Panc1 (cell line): ENCODE results near the gene CHRM1. TPM values are rescaled to one million over a fixed set of nuclear protein-coding genes. Genes with fewer than 3 reads are reported as not detected.
A peak's percentile ranks its signal among the peaks of the same experiment; 100 is the strongest.

ENCODE experiments used
- ATAC-seq: fragments of 200-7000 bp; cut with Tn5 transposase; 2 replicates; pipeline ENCODE4 v1.9.1; 2020; ENCODE audit warnings: mild to moderate bottlenecking, moderate library complexity
- BruUV-seq: library from RNA; stranded (reverse); fragments of 400-500 nt; replicated peaks from 2 replicates; lab custom pipeline; 2021; lab: Mats Ljungman, UMichigan
- CTCF ChIA-PET: fragments of 300-600 bp; sonication (Branson Sonifier 250); formaldehyde crosslinking; loops from one replicate; lab custom pipeline; 2022; ENCODE audit warnings: antibody characterized with exemption; lab: Charles Lee
- POLR2A ChIA-PET: fragments of 300-600 bp; sonication (Branson Sonifier 250); formaldehyde crosslinking; loops from one replicate; lab custom pipeline; 2022; ENCODE audit warnings: antibody characterized with exemption; lab: Charles Lee
- DNase-seq: peaks from one replicate; pipeline ENCODE4 v3.0.0-alpha.2; 2010; ENCODE audit warnings: low read depth, low spot score
- H3K27ac ChIP-seq: 2 replicates; pipeline ENCODE4 v1.5.1; 2011; ENCODE audit warnings: mild to moderate bottlenecking, low read length, inconsistent platforms
- H3K27me3 ChIP-seq: fragments of 200-500 bp; sonication (Bioruptor generic); 2 replicates; pipeline ENCODE4 v1.6.0; 2014; ENCODE audit warnings: low read length, inconsistent platforms; ENCODE audit not compliant: control insufficient read depth, insufficient read depth
- H3K36me3 ChIP-seq: fragments of 200-500 bp; sonication (Bioruptor generic); 2 replicates; pipeline ENCODE4 v1.5.1; 2014; ENCODE audit warnings: inconsistent platforms, mild to moderate bottlenecking, low read length, moderate library complexity; ENCODE audit not compliant: control insufficient read depth, insufficient read depth
- H3K4me1 ChIP-seq: 2 replicates; pipeline ENCODE4 v1.5.1; 2011; ENCODE audit warnings: inconsistent platforms, mild to moderate bottlenecking, low read length, moderate library complexity; ENCODE audit not compliant: control insufficient read depth, insufficient read depth
- H3K4me3 ChIP-seq, 2 experiments: 2 replicates each; pipeline ENCODE4 v1.5.1; 2011 to 2012; ENCODE audit warnings: low read depth in 2 of 2, low read length in 2 of 2, mild to moderate bottlenecking in 2 of 2, inconsistent platforms in 1 of 2, moderate library complexity in 1 of 2
- H3K9me3 ChIP-seq: fragments of 200-500 bp; sonication (Bioruptor generic); 2 replicates; pipeline ENCODE4 v1.5.1; 2014; ENCODE audit warnings: low read depth, mild to moderate bottlenecking, inconsistent platforms, low read length, moderate library complexity; ENCODE audit not compliant: control insufficient read depth, insufficient read depth
- POLR2AphosphoS5 ChIP-seq: IDR thresholded peaks from 2 replicates; pipeline ENCODE4 v1.6.1; 2012; ENCODE audit warnings: mild to moderate bottlenecking, low read depth, low read length, moderate library complexity
- SIN3A ChIP-seq: IDR thresholded peaks from 2 replicates; pipeline ENCODE4 v1.6.1; 2012; ENCODE audit warnings: low read depth, mild to moderate bottlenecking, low read length, moderate library complexity, borderline replicate concordance; ENCODE audit not compliant: insufficient read depth
- TCF7L2 ChIP-seq: IDR thresholded peaks from 2 replicates; pipeline ENCODE4 v1.6.1; 2011; ENCODE audit warnings: mild to moderate bottlenecking, low read depth, low read length, inconsistent platforms
- in situ Hi-C: cut with HindIII; loops from 2 replicates; pipeline ENCODE4 v1.10.0; 2016; ENCODE audit warnings: low sequenced_read_pairs, low pct_unique_long_range_greater_than_20kb
- intact Hi-C: fragments of 100-400 bp; cut with micrococcal nuclease; formaldehyde crosslinking; loops from one replicate; pipeline ENCODE4 v1.10.0; 2022; ENCODE audit not compliant: unreplicated experiment
- total RNA-seq: library from RNA; stranded (reverse); gene quantifications from one replicate; pipeline ENCODE4 v1.2.1, GENCODE V29; 2021; ENCODE audit not compliant: unreplicated experiment
- TF ChIP-seq, protein P1 (sequence below): fragments of 450-650 bp; IDR thresholded peaks from 2 replicates; pipeline ENCODE4 v1.5.1; 2017; ENCODE audit warnings: mild to moderate bottlenecking
- TF ChIP-seq, protein P2 (sequence below), 2 experiments: IDR thresholded peaks; 2 replicates each; pipeline ENCODE4 v1.6.1; 2011 to 2012; ENCODE audit warnings: low read depth in 2 of 2, control low read depth in 1 of 2, low read length in 1 of 2, mild to moderate bottlenecking in 1 of 2, moderate library complexity in 1 of 2; ENCODE audit not compliant: insufficient read depth in 1 of 2

CHRM1 gene
- total RNA-seq, 1 experiment from 2014 or later, result not detected

DNA sequence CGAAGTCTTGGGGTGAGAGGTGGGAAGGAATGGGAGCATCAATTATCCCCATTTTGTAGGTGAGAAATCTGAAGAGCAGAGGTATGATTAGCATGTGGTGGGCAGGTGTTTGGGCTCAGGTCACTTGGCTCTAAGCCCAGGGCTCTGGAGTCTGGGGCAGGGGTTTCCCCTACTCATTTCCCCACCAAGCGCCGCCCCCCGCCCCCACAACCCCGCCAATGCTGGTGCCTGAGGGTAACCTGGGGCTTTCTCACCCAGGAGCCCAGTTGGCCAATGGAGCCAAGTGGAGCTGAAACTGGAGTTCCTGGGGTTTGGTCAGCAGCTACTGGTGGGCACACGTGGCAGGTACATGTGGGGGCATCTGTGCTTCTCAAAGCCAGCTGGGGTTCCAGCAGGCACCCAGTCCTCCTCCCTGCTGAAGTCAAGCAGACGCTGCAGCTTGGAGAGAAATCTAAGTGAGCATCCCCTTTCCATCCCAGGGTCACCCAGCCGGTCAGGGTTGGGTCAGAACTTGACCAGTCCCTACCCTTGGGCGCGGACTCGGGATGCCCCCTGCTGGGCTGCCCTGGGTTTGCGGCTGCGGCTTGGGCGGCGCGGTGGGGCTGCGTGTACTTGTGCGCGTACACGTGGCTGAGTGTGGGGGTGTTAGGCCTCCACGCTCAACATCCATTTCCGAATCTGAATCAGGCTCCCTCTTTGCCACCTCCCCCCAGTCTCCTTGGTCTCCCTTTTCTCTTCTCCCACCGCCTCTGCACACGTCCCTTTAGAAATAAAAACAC lies 1.7 kb upstream of the CHRM1 start:
- intact Hi-C loops, result no loop called here
- in situ Hi-C loops, result no loop called here
- ChIA-PET CTCF (interaction anchor here (0.7 kb wide), 2 partner anchors 25 to 182 kb away, joined by 5 to 8 read pairs; no protein-coding TSS in a partner anchor), POLR2A (interaction anchor here (0.5 kb wide), 1 partner anchor 1307 kb away, joined by 6 read pairs; the partner anchor contains the start of gene DNAJC4)
- no TSS peak for BruUV-seq
- peaks cover 7% of the 10 kb centered on the region; the same call in 1 of the 2 replicates for H3K4me1 ChIP-seq
- H3K36me3 ChIP-seq, result no peaks in the 10 kb centered on the region
- 0 out of 2 replicates have a peak, but pooled peaks cover 2% of the 10 kb centered on the region for H3K27me3 ChIP-seq
- no peaks in the 10 kb centered on the region for H3K9me3 ChIP-seq
- H3K4me3 ChIP-seq, result no peak overlapping the region
- DNase-seq (no peak), ATAC-seq (no peak)
- H3K27ac ChIP-seq, result no peak overlapping the region
- TF ChIP-seq TCF7L2 (no peak), SIN3A (no peak), POLR2AphosphoS5 (no peak)
- TF ChIP-seq, protein P1, sequence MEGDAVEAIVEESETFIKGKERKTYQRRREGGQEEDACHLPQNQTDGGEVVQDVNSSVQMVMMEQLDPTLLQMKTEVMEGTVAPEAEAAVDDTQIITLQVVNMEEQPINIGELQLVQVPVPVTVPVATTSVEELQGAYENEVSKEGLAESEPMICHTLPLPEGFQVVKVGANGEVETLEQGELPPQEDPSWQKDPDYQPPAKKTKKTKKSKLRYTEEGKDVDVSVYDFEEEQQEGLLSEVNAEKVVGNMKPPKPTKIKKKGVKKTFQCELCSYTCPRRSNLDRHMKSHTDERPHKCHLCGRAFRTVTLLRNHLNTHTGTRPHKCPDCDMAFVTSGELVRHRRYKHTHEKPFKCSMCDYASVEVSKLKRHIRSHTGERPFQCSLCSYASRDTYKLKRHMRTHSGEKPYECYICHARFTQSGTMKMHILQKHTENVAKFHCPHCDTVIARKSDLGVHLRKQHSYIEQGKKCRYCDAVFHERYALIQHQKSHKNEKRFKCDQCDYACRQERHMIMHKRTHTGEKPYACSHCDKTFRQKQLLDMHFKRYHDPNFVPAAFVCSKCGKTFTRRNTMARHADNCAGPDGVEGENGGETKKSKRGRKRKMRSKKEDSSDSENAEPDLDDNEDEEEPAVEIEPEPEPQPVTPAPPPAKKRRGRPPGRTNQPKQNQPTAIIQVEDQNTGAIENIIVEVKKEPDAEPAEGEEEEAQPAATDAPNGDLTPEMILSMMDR, result no peak; the same call in 1 of the 2 replicates
- TF ChIP-seq, protein P2, sequence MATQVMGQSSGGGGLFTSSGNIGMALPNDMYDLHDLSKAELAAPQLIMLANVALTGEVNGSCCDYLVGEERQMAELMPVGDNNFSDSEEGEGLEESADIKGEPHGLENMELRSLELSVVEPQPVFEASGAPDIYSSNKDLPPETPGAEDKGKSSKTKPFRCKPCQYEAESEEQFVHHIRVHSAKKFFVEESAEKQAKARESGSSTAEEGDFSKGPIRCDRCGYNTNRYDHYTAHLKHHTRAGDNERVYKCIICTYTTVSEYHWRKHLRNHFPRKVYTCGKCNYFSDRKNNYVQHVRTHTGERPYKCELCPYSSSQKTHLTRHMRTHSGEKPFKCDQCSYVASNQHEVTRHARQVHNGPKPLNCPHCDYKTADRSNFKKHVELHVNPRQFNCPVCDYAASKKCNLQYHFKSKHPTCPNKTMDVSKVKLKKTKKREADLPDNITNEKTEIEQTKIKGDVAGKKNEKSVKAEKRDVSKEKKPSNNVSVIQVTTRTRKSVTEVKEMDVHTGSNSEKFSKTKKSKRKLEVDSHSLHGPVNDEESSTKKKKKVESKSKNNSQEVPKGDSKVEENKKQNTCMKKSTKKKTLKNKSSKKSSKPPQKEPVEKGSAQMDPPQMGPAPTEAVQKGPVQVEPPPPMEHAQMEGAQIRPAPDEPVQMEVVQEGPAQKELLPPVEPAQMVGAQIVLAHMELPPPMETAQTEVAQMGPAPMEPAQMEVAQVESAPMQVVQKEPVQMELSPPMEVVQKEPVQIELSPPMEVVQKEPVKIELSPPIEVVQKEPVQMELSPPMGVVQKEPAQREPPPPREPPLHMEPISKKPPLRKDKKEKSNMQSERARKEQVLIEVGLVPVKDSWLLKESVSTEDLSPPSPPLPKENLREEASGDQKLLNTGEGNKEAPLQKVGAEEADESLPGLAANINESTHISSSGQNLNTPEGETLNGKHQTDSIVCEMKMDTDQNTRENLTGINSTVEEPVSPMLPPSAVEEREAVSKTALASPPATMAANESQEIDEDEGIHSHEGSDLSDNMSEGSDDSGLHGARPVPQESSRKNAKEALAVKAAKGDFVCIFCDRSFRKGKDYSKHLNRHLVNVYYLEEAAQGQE (IDR thresholded peaks at IDR 0.05; ENCODE audit: insufficient read depth in 1 of 2, low read depth in 2 of 2, low read length in 1 of 2), result no peak

DNA sequence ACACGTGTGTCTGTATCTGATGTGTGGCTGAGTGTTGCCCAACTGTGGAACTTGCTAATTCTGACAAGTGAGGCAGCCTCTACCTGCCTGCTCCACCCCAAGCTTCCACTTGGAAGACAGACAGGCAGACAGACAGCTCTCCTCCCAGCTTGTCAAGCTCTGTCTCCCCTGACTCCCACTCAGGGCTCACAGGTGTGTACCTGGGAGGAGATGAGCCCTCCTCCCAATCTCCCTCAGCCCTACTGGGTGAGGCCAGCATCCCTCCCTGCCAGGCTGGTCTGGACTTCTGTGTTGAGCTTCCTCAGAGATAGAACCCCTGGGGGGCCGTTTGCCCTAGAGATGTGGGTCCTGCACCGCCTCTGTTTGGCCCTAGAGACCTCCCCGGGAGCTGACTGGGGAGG lies 1.0 kb upstream of the CHRM1 start:
- CTCF ChIA-PET, result interaction anchor here (0.6 to 1.1 kb wide), 2 partner anchors 16 to 102 kb away, joined by 3 to 4 read pairs; no protein-coding TSS in a partner anchor
- intact Hi-C loops (no loop called here), in situ Hi-C loops (no loop called here)
- Histone ChIP-seq H3K4me3 (no peak overlapping the region), H3K27ac (no peak overlapping the region), H3K36me3 (no peaks in the 10 kb centered on the region), H3K4me1 (peaks cover 7% of the 10 kb centered on the region; the same call in 1 of the 2 replicates), H3K9me3 (no peaks in the 10 kb centered on the region), H3K27me3 (0 out of 2 replicates have a peak, but pooled peaks cover 2% of the 10 kb centered on the region)
- ATAC-seq (peak; percentile 29), DNase-seq (no peak)
- POLR2A ChIA-PET, result interaction anchor here (0.5 kb wide), 1 partner anchor 1308 kb away, joined by 6 read pairs; the partner anchor contains the start of gene DNAJC4
- TF ChIP-seq SIN3A (no peak), TCF7L2 (no peak), POLR2AphosphoS5 (no peak)
- TF ChIP-seq, protein P2 (IDR thresholded peaks at IDR 0.05; ENCODE audit: insufficient read depth in 1 of 2, low read depth in 2 of 2, low read length in 1 of 2), result no peak
- TF ChIP-seq, protein P1, result no peak
- BruUV-seq, result no TSS peak
